Measurements from ENCODE around the gene LHX6. TPM values are rescaled to one million over a fixed set of nuclear protein-coding genes. Genes with fewer than 3 reads are reported as not detected.
A peak's percentile ranks its signal among the peaks of the same experiment; 100 is the strongest.

Gene LHX6
- total and polyA plus RNA-seq, 9 of the 15 experiments (the other 6 are each of a cell fraction or from before 2014, with no cell fraction given): 2.8 to 16.3 (median 7.9) TPM

DNA sequence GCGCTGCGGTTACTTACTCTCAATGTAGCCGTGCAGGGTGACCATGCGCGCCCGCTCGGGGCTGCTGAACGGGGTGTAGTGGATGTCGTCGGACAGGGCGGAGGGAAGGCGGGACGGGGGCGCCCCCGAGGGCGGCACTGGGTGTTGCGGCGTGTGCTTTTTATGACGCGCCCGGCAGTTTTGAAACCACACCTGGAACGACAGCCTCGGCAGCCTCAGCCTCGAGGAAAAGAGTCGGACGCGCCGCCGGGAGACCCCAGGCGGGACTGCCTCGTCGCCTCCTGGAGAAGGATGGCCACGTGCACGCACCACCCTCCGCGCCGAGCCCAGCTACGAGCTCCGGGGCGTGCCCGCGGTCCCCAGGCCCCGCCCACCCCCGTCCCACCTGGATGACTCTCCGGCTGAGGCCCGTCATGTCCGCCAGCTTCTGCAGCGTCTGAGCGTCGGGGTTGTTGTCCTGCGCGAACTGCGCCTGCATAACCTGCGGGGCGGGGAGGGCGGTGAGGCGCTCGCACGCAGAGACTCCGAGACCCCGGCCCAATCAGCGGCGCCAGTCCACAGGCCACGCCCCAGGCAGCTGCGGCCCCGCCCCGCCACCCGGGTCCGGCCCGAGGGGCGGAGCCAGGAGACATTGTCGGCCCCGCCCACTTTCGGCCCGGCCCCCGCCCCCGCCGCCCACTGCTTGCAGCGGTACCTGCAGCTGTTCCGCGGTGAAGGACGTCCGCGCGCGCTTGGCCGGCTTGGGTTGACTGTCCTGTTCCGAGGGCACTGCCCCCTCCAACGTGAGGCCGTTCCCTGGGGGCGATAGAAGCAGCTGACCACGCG, 15.0 kb downstream of the LHX6 start (continued):
- TF ChIP-seq KDM5B (IDR thresholded peaks at IDR 0.05; ENCODE audit: insufficient replicate concordance, low read depth, low read length) (peak; percentile 57), SIN3A (IDR thresholded peaks at IDR 0.05; ENCODE audit: borderline replicate concordance in 2 of 2, control insufficient read depth in 1 of 2, low read depth in 2 of 2, low read length in 2 of 2) (peak in 1 of 2 experiments; percentile 48; a peak in 1 of 4 replicates), NONO (IDR thresholded peaks at IDR 0.05; ENCODE audit: low read depth in 2 of 2, low read length in 1 of 2) (0 out of 4 replicates have a peak, but pooled peaks of 1 of the 2 experiments have one; percentile 14), ZKSCAN3 (CRISPR knock-in tag; IDR thresholded peaks at IDR 0.05) (no peak), SPI1 (IDR thresholded peaks at IDR 0.05; ENCODE audit: borderline replicate concordance, low read depth, low read length) (no peak), FOXP1 (CRISPR knock-in tag; IDR thresholded peaks at IDR 0.05) (peak; percentile 12; the same call in 1 of the 2 replicates), ZBTB7A (IDR thresholded peaks at IDR 0.05; ENCODE audit: borderline replicate concordance, control insufficient read depth, low read depth, low read length) (0 out of 2 replicates have a peak, but pooled peaks have one; percentile 43), EGR1 (conservative IDR thresholded peaks at IDR 0.05) (peak; percentile 96), GABPB1 (CRISPR knock-in tag; IDR thresholded peaks at IDR 0.05) (peak; percentile 77), ZNF324 (CRISPR knock-in tag; IDR thresholded peaks at IDR 0.05) (no peak), ZBTB1 (CRISPR knock-in tag; IDR thresholded peaks at IDR 0.05; ENCODE audit: borderline replicate concordance, low read depth) (peak; percentile 26; the same call in 1 of the 2 replicates), CREB1 (IDR thresholded peaks at IDR 0.05) (peak; percentile 86), CREB1 (CRISPR knock-in tag; IDR thresholded peaks at IDR 0.05) (peak; percentile 79; the same call in 1 of the 2 replicates), RBM25 (IDR thresholded peaks at IDR 0.05; ENCODE audit: low read depth, low read length, severe bottlenecking) (peak; percentile 24), NCOA6 (IDR thresholded peaks at IDR 0.05) (peak; percentile 89), ETV6 (IDR thresholded peaks at IDR 0.05; ENCODE audit: borderline replicate concordance in 1 of 2, low read depth in 2 of 2, low read length in 1 of 2) (no peak), ETV6 (CRISPR knock-in tag; IDR thresholded peaks at IDR 0.05; ENCODE audit: borderline replicate concordance) (no peak), POLR2G (IDR thresholded peaks at IDR 0.05; ENCODE audit: low read depth, low read length) (peak; percentile 84)
- TF ChIP-seq, protein P1, sequence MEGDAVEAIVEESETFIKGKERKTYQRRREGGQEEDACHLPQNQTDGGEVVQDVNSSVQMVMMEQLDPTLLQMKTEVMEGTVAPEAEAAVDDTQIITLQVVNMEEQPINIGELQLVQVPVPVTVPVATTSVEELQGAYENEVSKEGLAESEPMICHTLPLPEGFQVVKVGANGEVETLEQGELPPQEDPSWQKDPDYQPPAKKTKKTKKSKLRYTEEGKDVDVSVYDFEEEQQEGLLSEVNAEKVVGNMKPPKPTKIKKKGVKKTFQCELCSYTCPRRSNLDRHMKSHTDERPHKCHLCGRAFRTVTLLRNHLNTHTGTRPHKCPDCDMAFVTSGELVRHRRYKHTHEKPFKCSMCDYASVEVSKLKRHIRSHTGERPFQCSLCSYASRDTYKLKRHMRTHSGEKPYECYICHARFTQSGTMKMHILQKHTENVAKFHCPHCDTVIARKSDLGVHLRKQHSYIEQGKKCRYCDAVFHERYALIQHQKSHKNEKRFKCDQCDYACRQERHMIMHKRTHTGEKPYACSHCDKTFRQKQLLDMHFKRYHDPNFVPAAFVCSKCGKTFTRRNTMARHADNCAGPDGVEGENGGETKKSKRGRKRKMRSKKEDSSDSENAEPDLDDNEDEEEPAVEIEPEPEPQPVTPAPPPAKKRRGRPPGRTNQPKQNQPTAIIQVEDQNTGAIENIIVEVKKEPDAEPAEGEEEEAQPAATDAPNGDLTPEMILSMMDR (IDR thresholded peaks at IDR 0.05 in 2 of 3, conservative IDR thresholded peaks at IDR 0.05 in 1 of 3; ENCODE audit: insufficient read depth in 2 of 3, low read depth in 1 of 3, low read length in 3 of 3): peak in 2 of 3 experiments; percentile 17 to 27; a peak in 3 of 6 replicates
- TF ChIP-seq, protein P2, sequence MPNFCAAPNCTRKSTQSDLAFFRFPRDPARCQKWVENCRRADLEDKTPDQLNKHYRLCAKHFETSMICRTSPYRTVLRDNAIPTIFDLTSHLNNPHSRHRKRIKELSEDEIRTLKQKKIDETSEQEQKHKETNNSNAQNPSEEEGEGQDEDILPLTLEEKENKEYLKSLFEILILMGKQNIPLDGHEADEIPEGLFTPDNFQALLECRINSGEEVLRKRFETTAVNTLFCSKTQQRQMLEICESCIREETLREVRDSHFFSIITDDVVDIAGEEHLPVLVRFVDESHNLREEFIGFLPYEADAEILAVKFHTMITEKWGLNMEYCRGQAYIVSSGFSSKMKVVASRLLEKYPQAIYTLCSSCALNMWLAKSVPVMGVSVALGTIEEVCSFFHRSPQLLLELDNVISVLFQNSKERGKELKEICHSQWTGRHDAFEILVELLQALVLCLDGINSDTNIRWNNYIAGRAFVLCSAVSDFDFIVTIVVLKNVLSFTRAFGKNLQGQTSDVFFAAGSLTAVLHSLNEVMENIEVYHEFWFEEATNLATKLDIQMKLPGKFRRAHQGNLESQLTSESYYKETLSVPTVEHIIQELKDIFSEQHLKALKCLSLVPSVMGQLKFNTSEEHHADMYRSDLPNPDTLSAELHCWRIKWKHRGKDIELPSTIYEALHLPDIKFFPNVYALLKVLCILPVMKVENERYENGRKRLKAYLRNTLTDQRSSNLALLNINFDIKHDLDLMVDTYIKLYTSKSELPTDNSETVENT (CRISPR knock-in tag; IDR thresholded peaks at IDR 0.05): 0 out of 2 replicates have a peak, but pooled peaks have one; percentile 20
- TF ChIP-seq, protein P3, sequence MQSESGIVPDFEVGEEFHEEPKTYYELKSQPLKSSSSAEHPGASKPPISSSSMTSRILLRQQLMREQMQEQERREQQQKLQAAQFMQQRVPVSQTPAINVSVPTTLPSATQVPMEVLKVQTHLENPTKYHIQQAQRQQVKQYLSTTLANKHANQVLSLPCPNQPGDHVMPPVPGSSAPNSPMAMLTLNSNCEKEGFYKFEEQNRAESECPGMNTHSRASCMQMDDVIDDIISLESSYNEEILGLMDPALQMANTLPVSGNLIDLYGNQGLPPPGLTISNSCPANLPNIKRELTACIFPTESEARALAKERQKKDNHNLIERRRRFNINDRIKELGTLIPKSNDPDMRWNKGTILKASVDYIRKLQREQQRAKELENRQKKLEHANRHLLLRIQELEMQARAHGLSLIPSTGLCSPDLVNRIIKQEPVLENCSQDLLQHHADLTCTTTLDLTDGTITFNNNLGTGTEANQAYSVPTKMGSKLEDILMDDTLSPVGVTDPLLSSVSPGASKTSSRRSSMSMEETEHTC (IDR thresholded peaks at IDR 0.05): no peak

All from K562 (cell line).